ENCODE data around the gene NTM.
A peak's percentile ranks its signal among the peaks of the same experiment; 100 is the strongest.

The NTM gene

DNA sequence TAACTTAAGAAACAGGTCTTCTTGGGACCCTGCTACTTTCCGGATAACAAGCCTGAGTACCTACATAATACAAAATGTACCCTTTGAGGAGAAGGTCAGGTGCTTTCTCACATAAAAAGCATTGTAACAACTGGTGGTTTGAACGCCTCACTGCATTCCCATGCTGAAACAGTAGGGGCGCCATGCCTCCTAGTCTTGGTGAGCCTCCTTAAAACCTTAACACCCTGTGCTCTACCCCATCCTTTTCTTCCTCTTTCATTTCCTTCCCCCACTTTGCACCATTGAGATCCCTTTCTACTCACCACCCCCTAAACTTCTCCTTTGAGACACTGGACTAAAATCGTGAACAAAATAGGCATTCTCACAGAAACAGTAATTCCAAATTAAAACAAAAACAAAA, 729.3 kb downstream of the NTM start:
- no peak for DNase-seq

DNA sequence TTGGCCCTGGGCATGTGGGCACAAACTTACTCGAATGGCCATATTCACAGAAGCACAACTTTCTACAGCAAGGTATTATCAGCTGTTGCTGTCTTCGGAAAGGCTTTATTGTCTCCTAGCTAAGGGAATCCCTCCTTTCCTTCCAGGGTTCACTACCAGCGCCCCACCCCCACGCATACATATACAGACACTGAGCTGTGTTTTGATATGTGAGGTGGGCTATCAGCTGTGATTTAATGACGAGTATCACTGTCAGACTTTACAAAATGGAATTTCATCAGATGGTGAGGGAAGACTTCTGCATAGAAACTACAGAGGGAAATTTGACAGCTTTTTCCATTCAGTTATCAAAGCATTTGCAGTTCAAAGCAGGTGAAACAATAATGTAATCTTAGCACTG, 730.2 kb downstream of the NTM start:
- no peak for DNase-seq

DNA sequence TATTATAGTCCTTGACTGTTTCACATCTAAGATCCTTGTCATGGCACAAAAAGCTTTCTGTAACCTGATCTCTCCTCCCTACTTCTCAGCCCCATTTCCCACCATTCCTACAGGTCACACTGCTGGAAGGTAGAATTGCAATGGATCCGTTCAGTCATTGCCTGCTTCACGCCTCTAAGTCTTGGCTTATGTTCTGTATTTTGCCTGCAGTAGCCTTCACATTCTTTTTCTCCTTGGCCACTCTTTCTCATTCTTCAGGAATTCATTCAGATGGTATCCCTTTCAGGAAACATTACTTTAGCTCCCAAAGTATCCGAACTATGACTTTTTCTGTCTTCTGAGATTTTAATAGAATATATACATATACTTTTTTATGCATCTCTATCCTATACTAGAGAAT, 731.5 kb downstream of the NTM start:
- DNase-seq = no peak

DNA sequence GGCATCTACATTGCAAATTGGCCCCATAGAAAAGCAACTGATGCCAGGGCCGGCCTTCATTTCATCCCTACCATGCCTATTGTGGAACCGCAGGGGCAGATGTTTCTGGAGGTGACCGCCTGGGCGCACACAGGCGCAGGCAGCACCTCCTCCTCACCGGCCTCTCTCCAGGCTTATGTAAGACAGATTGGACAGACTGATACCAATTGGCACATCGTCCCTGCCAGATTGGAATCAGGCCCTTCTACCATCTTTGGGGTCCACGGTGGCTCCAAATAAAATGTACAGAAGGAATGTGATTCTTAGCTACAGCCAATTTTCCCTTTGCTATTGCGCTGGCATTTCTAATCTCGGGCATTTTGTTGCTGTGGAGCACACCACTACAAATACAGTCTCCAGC, 732.6 kb downstream of the NTM start:
- no peak for DNase-seq

DNA sequence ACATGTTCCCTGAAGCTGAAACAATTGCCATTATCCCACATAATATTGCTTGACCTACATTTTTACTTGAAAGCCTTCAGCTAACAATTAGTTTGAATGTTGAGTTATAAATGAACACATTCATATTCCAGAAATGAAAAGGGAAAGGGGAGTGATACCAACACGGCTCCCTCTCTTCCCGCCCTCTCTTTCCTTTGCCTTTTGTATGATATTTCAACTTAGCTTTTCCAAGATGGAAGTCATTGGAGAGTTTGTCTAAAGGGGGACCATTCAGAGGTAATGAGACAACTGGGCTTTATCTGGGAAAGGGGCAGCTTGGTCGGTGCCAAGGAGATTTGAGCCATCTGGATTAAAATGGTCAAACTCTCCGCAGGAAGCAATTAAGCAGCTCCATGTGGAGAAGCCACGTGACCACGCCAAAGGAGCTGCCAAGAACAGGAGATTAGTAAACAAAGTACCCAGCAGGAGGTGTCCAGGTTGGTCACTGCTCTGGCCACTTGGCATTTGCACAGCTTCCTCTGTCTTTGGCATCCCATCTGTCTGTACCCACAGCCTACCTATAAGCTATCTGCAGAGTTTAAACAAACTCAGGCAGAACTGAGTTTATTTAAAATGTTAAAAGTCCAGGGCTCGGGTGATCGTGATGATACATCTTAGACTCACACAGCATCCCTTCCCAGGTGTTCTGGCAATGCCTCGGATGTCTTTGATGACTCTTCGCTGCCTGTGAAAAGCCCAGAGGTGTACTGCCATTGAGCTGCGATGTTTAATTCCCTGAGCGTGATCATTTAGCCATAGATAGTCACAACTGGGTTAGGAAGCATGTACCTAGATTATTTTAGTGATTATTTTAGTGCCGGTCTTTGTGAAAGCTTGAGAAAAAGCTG, 735.9 kb downstream of the NTM start:
- peak; percentile 14 for DNase-seq

DNA sequence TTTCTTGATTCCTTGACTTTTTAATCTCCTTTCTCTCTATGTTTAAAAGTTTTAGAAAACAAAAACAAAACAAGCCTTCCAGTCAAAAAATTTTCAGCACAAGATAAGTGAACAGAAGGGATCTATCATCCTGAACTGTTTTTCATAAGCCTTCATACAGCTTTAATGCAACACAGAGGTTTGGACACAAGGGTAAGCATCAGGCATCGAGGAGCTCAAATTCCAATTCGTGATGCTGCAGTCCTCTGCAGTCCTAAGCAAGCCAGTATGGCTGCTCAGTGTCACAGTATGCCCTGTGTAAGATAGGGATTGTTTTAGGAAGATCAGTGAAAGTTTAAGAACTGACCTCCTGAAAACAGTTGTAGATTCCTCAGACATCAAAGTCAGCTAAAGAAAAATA, 740.9 kb downstream of the NTM start:
- no peak for DNase-seq

DNA sequence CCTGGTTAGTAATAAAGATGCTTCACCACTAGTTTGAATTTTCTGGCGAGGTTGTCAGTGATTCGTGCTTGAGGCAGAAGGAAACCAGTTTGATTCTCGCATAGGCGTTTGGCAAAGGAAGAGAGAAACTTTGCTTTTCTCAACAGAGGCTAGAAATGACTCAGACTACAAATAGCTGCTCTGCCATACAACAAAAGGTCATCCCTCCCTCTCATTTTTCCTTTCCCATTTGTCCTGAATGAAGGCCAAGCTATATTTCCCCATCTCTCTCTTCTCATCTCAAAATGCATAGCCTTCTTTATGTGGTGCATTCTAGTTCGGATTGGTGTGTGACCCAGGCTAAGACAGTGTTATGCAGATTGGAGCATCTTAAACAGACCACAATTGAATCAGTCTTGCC, 741.4 kb downstream of the NTM start:
- DNase-seq = no peak

DNA sequence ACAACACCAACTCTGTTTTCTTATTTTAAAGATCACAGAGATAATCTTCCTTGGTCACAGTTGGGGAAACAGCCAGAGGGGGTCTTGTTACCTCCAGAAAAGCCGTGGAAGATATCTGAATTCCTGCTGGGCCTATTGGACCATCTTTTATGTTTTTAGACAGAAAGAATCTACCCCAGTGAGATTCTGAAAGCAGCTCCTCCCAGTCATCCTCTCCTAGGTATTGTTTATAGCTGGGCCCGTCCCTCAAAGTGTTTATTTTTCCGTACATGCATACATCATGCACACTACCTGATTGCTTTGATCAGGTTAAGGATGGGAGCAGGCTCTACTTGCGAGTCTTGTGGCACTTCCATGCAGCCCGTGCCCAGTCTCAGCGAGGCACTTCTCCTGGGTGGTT, 742.4 kb downstream of the NTM start:
- DNase-seq = no peak

DNA sequence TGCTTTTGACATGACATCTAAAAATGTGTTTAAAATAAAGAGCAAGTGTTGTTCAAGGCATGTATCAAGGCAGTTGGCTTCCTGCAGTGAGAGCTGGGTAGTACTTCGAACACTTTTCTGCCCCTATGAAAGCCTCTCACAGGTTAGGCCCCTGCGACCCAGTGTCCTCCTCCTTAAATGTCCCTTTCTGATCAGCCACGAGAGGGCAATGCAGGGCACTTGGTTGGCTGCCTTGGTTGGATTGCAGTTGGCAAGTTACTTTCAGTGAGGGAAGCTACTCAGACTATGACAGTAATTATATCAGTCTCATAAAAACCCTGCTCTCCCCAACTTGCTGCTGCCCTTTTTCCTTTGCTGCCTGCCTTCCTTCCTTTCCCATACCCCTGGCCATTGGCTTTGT, 743.8 kb downstream of the NTM start:
- peak; percentile 64 for DNase-seq

DNA sequence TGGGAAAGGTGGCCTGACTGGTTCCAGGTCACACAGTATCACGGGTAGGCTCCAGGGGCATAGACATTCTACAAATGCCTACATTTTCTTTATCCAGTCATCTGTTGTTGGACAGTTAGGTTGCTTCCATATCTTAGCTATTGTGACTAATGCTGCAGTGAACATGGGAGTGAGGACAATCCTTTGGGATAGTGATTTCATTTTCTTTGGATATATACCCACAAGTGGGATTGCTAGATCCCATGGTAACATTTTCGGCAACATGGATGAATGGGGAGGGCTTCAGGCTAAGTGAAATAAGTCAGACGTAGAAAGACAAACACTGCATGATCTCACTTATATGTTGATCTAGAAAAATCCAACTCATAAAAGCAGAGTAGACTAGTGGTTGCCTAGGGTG, 744.3 kb downstream of the NTM start:
- no peak for DNase-seq

DNA sequence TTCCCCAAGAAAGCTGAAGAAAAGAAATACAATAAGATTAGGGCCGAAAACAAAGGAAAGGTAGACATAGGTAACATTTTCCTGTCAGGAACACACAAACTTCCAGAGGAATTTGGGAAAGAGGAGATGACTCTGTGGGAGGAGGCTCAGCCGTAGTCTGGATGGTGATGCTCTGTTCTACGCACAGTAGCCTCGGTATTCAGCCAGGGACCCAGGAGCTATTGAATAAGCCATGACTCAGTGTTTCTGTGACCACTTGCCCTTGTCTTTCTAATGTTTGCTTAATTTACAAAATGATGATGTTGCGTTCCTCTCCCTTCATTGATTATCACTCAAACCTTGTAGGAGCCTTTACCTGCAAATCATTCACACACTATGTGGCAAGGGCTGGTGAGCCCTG, 745.0 kb downstream of the NTM start:
- no peak for DNase-seq

DNA sequence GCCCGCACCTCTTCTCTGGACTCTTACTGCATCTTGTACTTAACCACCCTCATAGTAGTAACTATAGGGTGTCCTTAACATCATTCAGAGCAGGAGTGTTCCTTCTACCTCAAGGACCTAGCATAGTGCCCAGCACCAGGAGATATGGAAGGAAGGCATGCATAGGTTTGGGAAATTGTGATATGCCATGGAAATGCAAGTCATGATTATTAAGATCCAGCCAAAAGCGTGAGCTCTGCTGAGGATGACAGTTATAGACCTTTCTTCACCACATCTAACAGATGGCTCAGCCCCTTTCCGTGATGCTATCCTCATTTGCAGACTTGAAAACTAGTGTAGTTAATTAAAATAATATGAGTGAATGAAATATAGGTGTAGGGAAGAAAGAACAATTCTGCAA, 746.1 kb downstream of the NTM start:
- DNase-seq = no peak

DNA sequence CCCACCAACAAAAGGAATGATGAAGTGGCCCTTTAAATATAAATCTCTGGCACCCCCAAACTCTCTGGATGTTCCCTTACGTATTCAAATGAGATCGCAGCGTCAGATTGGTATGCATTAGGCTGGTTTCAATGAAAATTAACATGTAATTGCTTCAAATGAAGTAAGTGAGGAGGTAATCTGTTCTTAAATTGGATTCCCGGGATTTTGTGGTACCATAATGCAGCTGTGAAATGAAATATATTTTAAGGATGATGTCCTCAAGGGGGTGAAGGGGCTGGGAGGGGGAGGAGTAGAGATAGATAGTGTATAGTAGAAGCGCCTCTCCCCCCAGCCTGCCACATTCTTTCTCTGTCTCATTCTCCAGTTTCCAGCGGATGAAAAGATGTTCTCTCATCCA, 748.2 kb downstream of the NTM start:
- DNase-seq = no peak

DNA sequence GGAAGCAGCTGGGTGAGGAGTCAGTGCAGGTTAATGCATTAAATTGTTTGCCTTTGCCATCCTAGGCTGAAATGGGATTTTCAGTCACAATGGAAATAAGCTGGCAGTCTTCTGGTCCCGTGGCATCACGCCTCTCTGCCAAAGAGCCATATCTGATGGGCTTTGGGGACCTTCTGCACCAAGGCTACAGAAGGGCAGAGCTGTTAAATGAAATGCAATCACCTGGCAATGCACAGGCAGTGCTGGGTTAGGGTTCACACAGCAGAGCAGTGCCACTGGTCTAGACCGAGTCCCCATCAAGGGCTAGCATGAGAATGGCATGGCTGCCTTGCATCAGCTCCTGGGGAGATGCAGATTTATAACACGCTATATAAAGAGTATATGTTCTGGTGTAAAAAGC, 749.2 kb downstream of the NTM start:
- DNase-seq = no peak

DNA sequence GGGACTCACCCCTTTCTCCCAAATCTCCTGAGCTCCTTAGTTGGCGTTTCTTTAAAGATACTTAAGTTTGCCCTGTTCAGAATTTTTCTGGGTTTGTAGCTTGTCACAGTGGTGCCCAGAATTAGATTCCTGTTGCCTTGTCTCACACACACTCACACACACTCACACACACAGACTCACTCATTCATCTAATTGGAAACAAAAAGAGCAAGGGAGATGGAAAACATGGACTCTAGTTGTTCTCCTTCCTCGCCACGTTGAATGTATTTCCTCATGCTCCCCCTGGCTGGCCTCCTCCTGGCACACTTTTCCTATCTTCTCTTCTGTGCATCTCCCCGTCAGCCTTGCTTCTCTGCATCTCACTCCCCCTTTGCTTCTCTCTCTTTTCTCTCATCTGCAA, 752.3 kb downstream of the NTM start:
- no peak for DNase-seq

DNA sequence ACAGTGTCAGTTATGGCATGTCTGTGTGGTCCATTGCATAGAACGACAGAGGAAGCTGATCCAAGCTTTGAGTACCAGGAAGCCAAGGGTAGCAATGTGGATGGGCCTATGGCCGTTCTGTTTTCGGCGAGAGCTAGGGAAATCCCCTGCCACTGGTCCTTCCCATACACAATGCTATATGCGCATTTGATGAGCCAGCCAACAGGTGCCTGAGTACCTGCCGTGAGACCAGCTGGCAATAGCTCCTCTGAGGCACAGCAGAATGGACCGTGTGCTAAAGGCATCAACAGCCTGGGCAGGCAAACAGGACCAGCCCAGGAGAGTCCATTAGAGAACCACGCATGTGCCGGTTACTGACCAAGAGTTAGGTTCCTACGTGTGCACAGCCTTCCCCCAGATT, 753.0 kb downstream of the NTM start:
- DNase-seq = no peak

DNA sequence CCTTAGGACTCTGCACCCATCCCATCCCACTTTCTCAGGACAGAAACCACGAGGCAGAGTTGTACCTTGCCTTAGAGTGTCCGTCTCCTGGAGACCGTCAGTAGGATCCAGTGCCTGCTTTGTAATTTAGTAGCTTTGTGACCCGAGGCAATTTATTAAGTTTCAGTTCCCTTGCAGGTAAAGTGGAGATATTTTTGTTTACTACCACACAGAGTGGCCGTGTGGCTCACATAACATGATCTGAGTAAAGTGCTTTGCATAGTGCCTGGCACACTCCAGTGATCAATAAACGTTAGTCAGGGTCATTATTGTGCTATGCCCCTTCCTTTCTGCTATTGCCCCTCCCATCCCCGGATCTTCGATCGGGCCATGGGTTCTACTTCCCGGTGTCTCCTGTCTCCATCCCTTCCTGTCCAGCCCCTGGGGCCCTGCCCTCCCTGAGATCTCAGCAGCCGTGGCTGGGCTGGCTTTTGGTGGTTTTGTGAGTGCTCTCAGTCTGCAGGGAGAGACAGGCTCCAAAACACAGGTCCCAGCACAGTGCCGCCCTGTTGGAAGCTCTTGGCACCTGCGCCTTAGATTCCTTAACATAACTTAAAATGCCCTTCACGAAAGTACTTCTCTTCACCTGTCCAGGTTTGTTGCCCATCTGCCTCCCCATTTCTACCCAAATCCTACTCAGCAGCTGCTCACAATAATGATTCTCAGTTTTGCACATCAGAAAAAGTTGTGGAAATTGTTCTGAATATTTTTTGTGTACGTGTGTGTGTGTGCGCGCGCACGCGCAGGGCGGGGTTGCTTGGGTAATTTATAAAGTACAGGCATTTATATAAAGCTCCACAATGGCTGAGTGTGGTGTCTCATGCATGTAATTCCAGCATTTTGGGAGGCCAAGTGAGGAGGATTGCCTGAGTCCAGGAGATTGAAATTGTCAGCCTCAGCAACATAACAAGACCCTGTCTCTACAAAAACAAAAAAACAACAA, 753.7 kb downstream of the NTM start:
- DNase-seq = no peak

DNA sequence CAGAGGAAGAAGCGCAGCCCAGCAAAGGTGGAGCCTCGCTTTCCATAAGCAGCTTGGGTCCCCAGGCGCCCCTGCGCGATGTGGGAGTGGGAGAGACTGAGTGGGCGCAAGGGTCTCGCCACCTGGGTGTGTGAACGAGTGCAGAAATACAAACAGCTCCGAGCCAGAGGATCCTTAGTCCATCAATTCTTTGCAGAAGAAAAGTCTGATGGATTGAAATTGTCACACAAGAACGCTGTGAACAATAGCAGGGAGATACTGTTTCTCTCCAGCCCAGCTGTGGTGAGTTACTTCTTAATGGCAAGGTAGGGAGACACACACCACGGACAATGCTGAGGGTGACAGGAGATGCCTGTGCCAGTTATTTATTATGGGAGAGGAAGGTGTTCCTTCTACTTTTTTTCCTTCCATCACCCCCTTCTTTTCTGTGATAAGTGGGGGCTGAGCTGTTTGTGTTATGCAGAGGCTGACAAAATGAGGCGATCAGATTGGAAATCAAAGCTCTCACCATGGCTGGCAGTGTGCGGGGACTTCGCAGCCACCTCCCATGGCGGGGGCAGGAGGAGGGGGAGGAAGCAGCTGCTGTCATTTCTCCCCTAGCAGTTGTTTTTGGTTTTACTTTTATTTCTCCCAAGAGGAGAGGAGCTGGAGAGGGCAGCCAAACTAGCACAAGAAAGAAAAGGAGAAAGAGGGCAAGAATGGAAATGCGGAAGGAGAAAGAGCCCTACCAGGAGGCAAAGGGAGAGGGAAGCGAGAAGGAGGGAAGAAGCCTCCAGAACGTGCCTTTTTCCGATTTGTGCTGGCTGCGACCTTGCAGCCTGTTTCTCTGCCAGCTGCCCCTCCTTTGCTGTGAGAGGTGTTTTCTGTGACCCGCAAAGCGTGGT, 755.8 kb downstream of the NTM start:
- DNase-seq = peak; percentile 30

DNA sequence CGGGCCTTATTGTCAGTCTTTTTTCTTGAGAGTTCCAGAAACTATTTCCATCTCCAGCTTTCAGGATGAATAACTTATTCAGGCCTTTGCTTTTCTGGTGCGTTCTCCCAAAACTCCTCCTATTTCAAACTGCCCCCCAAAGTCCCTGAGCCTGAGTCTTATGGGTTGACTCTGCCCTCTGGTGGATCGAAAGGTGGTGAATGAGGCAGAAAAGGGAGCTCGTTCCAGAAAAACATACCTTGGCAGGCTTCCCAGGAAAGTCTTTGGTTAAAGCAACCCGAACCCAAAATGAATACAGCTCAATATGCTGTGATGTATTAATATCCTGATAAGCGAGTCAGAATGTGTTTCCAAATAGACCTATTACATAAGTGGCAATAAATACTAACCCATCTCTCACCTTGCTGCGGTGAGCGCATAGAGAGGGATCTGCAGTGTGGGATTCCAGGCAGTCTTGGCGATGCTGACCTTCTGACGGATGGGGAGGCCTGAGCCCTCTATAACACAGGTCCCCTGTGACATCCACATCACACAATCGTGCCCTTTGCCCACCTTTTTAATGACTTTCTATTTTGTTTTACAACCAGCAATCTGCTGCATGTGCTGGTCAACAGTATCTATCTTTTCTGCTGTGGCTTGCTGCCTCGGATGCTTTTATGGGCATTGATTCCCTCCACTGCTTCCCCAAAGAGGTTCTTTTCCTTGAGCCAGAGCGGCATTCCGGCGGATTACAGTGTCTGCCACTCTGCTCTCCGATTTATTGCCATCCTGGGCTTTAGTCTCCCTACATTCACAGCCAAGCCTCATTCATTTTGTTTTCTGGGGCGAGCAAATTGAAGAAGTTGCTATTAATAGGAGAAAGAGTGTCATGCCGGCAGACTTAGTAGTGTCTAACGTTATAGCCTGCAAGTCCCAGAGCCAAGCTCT, 756.8 kb downstream of the NTM start:
- DNase-seq = peak; percentile 84

DNA sequence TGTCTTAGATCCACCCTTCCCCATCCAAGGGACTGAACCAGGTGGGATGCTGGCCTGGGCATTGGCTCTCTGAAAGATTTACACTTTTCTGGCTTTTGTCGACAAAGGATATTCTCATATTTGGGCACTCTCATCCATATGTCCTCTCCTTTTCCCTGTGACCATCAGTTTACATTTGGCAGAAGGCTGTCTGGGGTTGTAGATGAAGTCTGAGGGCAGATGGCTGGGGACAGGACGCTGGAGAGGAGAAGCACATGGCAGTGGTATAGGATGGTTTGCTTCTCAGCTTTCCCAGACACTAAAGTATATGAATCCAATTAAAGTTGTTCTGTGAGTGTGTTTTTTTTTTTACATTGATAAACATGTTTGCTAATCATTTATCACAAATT, 757.5 kb downstream of the NTM start:
- DNase-seq = no peak

DNA sequence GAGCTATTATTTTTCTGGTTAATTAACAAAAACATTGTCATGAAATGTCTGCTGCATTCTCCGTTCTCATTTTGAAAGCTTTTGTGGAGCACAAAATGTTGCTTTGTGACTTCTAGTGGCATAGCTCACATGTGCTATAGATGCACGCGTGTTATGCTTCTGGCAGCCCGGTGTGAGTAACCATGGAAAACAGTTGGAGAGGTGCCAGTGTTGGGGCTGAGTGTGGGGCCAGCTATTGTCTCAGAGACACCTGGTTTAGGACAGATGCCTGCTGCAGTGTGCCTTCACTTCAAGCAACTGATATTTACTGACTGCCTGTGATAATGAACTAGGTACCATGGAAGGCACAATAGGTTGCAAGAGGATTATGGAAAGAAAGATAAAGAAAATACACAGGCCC, 760.6 kb downstream of the NTM start:
- DNase-seq = no peak

DNA sequence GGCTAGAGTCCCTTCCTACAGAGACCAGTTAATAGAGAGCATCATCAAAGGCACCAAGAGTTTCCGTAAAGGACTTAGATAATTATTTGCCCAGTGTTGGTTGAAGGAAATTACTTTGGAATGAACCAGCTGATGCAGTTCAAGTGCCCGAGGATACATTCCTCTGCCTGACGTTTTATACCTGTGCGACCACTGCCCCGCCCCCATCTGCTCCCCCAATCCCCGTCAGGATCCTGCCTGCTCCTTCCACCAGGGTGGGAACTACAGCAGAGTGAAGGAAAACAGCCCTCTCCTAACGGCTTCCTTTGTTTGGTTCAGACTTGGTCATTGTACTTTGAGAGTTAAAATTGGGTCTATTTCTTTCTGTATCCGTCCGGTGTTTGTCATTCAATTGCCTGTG, 761.5 kb downstream of the NTM start:
- no peak for DNase-seq
